HepG2 (cell line): ENCODE results near the gene ACSS1. TPM values are rescaled to one million over a fixed set of nuclear protein-coding genes. Genes with fewer than 3 reads are reported as not detected.

Experiments
- BHLHE40 ChIP-seq: IDR thresholded peaks from 2 replicates; pipeline ENCODE4 v1.6.1; 2011; ENCODE audit warnings: low read length, improper control_type of control experiment
- EP300 ChIP-seq, 3 experiments: sonication (generic) in 1 of 3; formaldehyde crosslinking in 1 of 3; IDR thresholded peaks; 2 replicates each; pipeline versions ENCODE4 v1.5.1 to v1.6.1; 2011 to 2020; ENCODE audit warnings: low read depth in 2 of 3, low read length in 2 of 3, borderline replicate concordance in 1 of 3, improper control_type of control experiment in 1 of 3, mild to moderate bottlenecking in 1 of 3, missing genetic modification reagents in 1 of 3, moderate library complexity in 1 of 3
- FLYWCH1 ChIP-seq: sonication (generic); formaldehyde crosslinking; IDR thresholded peaks from 2 replicates; pipeline ENCODE4 v1.8.1; 2023; ENCODE audit warnings: mild to moderate bottlenecking, missing genetic modification reagents
- FOSL1 ChIP-seq: sonication (generic); formaldehyde crosslinking; IDR thresholded peaks from 2 replicates; pipeline ENCODE4 v1.9.0; 2021; ENCODE audit warnings: missing genetic modification reagents, borderline replicate concordance
- FOXK1 ChIP-seq: sonication (generic); formaldehyde crosslinking; IDR thresholded peaks from 2 replicates; pipeline ENCODE4 v1.4.0; 2020; ENCODE audit warnings: low read depth, missing genetic modification reagents, borderline replicate concordance
- GATAD1 ChIP-seq: IDR thresholded peaks from 2 replicates; pipeline ENCODE4 v1.6.1; 2016; ENCODE audit warnings: missing genetic modification reagents, missing compliant biosample characterization
- HOXA3 ChIP-seq: sonication (generic); formaldehyde crosslinking; IDR thresholded peaks from 2 replicates; pipeline ENCODE4 v1.5.0; 2020; ENCODE audit warnings: missing genetic modification reagents
- IRF2 ChIP-seq: IDR thresholded peaks from 2 replicates; pipeline ENCODE4 v1.6.1; 2018; ENCODE audit warnings: missing genetic modification reagents, missing compliant biosample characterization
- IRF9 ChIP-seq: sonication (generic); formaldehyde crosslinking; IDR thresholded peaks from 2 replicates; pipeline ENCODE4 v1.8.0; 2022; ENCODE audit warnings: missing genetic modification reagents, mild to moderate bottlenecking, borderline replicate concordance
- KAT7 ChIP-seq: IDR thresholded peaks from 2 replicates; pipeline ENCODE4 v1.6.1; 2018; ENCODE audit warnings: borderline replicate concordance, missing compliant biosample characterization
- NFKB2 ChIP-seq: sonication (generic); formaldehyde crosslinking; IDR thresholded peaks from 2 replicates; pipeline ENCODE4 v1.4.0; 2020; ENCODE audit warnings: missing genetic modification reagents, borderline replicate concordance
- NPAS2 ChIP-seq: sonication (generic); formaldehyde crosslinking; IDR thresholded peaks from 2 replicates; pipeline ENCODE4 v1.8.0; 2022; ENCODE audit warnings: mild to moderate bottlenecking, missing genetic modification reagents, borderline replicate concordance
- SP5 ChIP-seq: IDR thresholded peaks from 2 replicates; pipeline ENCODE4 v1.6.1; 2016; ENCODE audit warnings: low read depth, borderline replicate concordance
- ZEB1 ChIP-seq: IDR thresholded peaks from 2 replicates; pipeline ENCODE4 v1.6.1; 2012; ENCODE audit warnings: mild to moderate bottlenecking, low read depth, inconsistent platforms; ENCODE audit not compliant: insufficient replicate concordance
- ZMYM3 ChIP-seq: sonication (generic); formaldehyde crosslinking; IDR thresholded peaks from 2 replicates; pipeline ENCODE4 v1.5.1; 2020; ENCODE audit warnings: mild to moderate bottlenecking, missing genetic modification reagents
- ZNF180 ChIP-seq: sonication (generic); formaldehyde crosslinking; IDR thresholded peaks from 2 replicates; pipeline ENCODE4 v1.4.0; 2020; ENCODE audit warnings: low read depth, missing genetic modification reagents, borderline replicate concordance
- ZNF30 ChIP-seq: sonication (generic); formaldehyde crosslinking; IDR thresholded peaks from 2 replicates; pipeline ENCODE4 v1.5.0; 2020; ENCODE audit warnings: mild to moderate bottlenecking, missing genetic modification reagents
- ZNF33B ChIP-seq: sonication (generic); formaldehyde crosslinking; IDR thresholded peaks from 2 replicates; pipeline ENCODE4 v1.5.1; 2020; ENCODE audit warnings: mild to moderate bottlenecking, missing genetic modification reagents
- ZNF343 ChIP-seq: sonication (generic); formaldehyde crosslinking; IDR thresholded peaks from 2 replicates; pipeline ENCODE4 v1.4.0; 2020; ENCODE audit warnings: mild to moderate bottlenecking, missing genetic modification reagents
- ZNF468 ChIP-seq: sonication (generic); formaldehyde crosslinking; IDR thresholded peaks from 2 replicates; pipeline ENCODE4 v1.8.0; 2022; ENCODE audit warnings: mild to moderate bottlenecking, moderate library complexity, missing genetic modification reagents
- ZNF562 ChIP-seq: sonication (generic); formaldehyde crosslinking; IDR thresholded peaks from 2 replicates; pipeline ENCODE4 v1.8.0; 2022; ENCODE audit warnings: missing genetic modification reagents, borderline replicate concordance
- ZSCAN21 ChIP-seq: sonication (generic); formaldehyde crosslinking; IDR thresholded peaks from 2 replicates; pipeline ENCODE4 v1.8.0; 2022; ENCODE audit warnings: mild to moderate bottlenecking, missing genetic modification reagents, moderate library complexity, borderline replicate concordance
- polyA plus RNA-seq, 8 experiments: library from polyadenylated mRNA; depleted of rRNA in 3 of 8; stranded (reverse) in 7 of 8; unstranded in 1 of 8; fragments of >200 nt; fragmentation: Illumina TruSeq in 4 of 8; extraction: Trizol in 4 of 8; gene quantifications; 2 replicates each; pipeline versions ENCODE4 v1.2.1 to v1.2.3, GENCODE V29; 2011 to 2016; ENCODE audit warnings: low read depth in 4 of 8, missing spikeins in 1 of 8, mixed read lengths in 1 of 8; ENCODE audit not compliant: insufficient read depth in 1 of 8
- total RNA-seq, 5 experiments: library from RNA; depleted of rRNA; stranded (reverse); fragments of >200 nt; fragmentation: Illumina TruSeq; extraction: Trizol; gene quantifications; 2 replicates each; pipeline ENCODE4 v1.2.3, GENCODE V29; 2016; ENCODE audit warnings: low read depth in 1 of 5
- TF ChIP-seq, protein P1 (sequence below), 2 experiments: sonication (generic) in 1 of 2; formaldehyde crosslinking in 1 of 2; IDR thresholded peaks; 2 replicates each; pipeline versions ENCODE4 v1.5.1 to v1.6.1; 2011 to 2020; ENCODE audit warnings: borderline replicate concordance in 1 of 2, low read depth in 1 of 2, low read length in 1 of 2, mild to moderate bottlenecking in 1 of 2, missing genetic modification reagents in 1 of 2, moderate library complexity in 1 of 2
- TF ChIP-seq, protein P2 (sequence below): sonication (generic); formaldehyde crosslinking; IDR thresholded peaks from 2 replicates; pipeline ENCODE4 v1.4.0; 2020; ENCODE audit warnings: missing genetic modification reagents
- TF ChIP-seq, protein P3 (sequence below): sonication (generic); formaldehyde crosslinking; IDR thresholded peaks from 2 replicates; pipeline ENCODE4 v1.4.0; 2020; ENCODE audit warnings: mild to moderate bottlenecking, missing genetic modification reagents

Gene ACSS1
- total and polyA plus RNA-seq, 2 of the 13 experiments (the other 11 are each of a cell fraction or from before 2014, with no cell fraction given) = 15.2 to 41.6 TPM

DNA sequence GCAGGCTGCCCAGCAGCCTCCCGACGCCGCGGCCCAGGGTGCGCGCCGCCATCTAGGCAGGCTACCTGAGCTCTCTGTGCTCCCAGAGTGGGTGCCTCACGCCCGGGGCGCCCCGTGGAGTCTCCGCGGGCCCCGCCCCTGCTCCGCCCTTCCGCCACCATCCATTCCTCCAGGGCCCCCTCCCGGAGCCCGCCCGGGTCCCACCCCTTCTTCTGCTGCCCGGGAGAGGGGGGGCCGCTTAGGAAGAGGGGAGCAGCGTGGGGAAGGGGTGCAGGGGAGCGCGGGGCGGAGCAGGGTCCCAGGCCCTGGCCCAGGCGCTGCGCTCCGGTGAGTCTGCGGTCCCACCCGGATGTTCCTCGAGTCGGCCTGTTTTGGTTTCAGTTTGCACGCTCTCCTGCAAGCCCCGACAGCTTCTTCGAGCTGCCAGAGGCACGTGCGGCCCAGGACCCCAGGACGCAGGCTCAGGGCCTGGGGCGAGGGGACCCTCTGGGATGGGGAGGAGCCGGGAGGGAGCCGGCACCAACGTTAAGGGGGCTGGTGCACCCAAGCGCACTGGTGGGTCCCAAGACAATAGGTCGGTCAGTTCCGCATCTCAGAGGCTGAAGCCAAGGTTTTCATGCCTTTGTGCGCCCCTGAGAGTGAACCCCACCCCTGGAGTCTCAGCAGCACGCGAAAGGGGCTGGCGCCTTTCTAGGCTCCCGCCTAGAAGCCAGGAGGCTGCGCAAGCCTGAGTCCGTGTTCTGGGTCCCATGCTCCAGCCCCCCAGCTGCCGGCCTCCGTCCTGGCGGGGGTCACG, at the start of gene ACSS1 (continued):
- TF ChIP-seq ZNF30 (CRISPR knock-in tag) (0 out of 2 replicates have a peak, but pooled peaks have one; percentile 47), SP5 (CRISPR knock-in tag) (peak; percentile 18; the same call in 1 of the 2 replicates), BHLHE40 (peak; percentile 74), NFKB2 (peak; percentile 86), ZEB1 (no peak), ZSCAN21 (CRISPR knock-in tag) (peak; percentile 84; the same call in 1 of the 2 replicates), FOXK1 (CRISPR knock-in tag) (no peak), HOXA3 (CRISPR knock-in tag) (peak; percentile 38; the same call in 1 of the 2 replicates), ZNF180 (CRISPR knock-in tag) (peak; percentile 68; the same call in 1 of the 2 replicates), IRF2 (CRISPR knock-in tag) (peak; percentile 75), EP300 (IDR thresholded peaks at IDR 0.05; ENCODE audit: low read depth in 2 of 2, low read length in 2 of 2) (no peak), EP300 (CRISPR knock-in tag; IDR thresholded peaks at IDR 0.05; ENCODE audit: borderline replicate concordance) (no peak), KAT7 (0 out of 2 replicates have a peak, but pooled peaks have one; percentile 17), FOSL1 (0 out of 2 replicates have a peak, but pooled peaks have one; percentile 10), FLYWCH1 (no peak), GATAD1 (peak; percentile 45; the same call in 1 of the 2 replicates), ZNF562 (CRISPR knock-in tag) (no peak), ZNF468 (CRISPR knock-in tag) (peak; percentile 76), ZMYM3 (CRISPR knock-in tag) (no peak; the same call in 1 of the 2 replicates), ZNF343 (peak; percentile 68), NPAS2 (no peak), ZNF33B (CRISPR knock-in tag) (no peak; the same call in 1 of the 2 replicates), IRF9 (peak; percentile 51; the same call in 1 of the 2 replicates)
- TF ChIP-seq, protein P1, sequence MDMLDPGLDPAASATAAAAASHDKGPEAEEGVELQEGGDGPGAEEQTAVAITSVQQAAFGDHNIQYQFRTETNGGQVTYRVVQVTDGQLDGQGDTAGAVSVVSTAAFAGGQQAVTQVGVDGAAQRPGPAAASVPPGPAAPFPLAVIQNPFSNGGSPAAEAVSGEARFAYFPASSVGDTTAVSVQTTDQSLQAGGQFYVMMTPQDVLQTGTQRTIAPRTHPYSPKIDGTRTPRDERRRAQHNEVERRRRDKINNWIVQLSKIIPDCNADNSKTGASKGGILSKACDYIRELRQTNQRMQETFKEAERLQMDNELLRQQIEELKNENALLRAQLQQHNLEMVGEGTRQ (IDR thresholded peaks at IDR 0.05; ENCODE audit: low read depth, low read length) = no peak
- TF ChIP-seq, protein P1 (CRISPR knock-in tag; IDR thresholded peaks at IDR 0.05; ENCODE audit: borderline replicate concordance) = no peak
- TF ChIP-seq, protein P2, sequence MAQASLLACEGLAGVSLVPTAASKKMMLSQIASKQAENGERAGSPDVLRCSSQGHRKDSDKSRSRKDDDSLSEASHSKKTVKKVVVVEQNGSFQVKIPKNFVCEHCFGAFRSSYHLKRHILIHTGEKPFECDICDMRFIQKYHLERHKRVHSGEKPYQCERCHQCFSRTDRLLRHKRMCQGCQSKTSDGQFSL (CRISPR knock-in tag) = no peak; the same call in 1 of the 2 replicates
- TF ChIP-seq, protein P3, sequence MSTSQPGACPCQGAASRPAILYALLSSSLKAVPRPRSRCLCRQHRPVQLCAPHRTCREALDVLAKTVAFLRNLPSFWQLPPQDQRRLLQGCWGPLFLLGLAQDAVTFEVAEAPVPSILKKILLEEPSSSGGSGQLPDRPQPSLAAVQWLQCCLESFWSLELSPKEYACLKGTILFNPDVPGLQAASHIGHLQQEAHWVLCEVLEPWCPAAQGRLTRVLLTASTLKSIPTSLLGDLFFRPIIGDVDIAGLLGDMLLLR (CRISPR knock-in tag) = 0 out of 2 replicates have a peak, but pooled peaks have one; percentile 36
